Kidney (tissue), 14 donors: ENCODE results near the gene HAPLN3. TPM values are rescaled to one million over a fixed set of nuclear protein-coding genes. Genes with fewer than 3 reads are reported as not detected.

Experiments used
- DNase-seq, 5 donors: peaks; one replicate each; pipeline ENCODE4 v3.0.0-alpha.2; 2013 to 2020
- FAIRE-seq: peaks from 2 replicates; lab custom pipeline; 2012; peaks lifted over from hg19 to GRCh38; lab: Jason Lieb, UNC
- H3K27ac ChIP-seq, 2 donors: one replicate each; pipeline ENCODE4 v1.7.0; 2013; ENCODE audit warnings: low read depth in 2 of 2, low read length in 2 of 2, inconsistent platforms in 1 of 2
- H3K27me3 ChIP-seq: one replicate; pipeline ENCODE4 v1.7.1; 2013; ENCODE audit warnings: low read length, inconsistent platforms; ENCODE audit not compliant: control insufficient read depth, insufficient read depth
- H3K36me3 ChIP-seq, 3 donors: one replicate each; pipeline versions ENCODE4 v1.7.0 to v1.7.1; 2013; ENCODE audit warnings: low read length in 3 of 3, control low read depth in 1 of 3, inconsistent platforms in 1 of 3; ENCODE audit not compliant: insufficient read depth in 3 of 3, control insufficient read depth in 2 of 3
- H3K4me1 ChIP-seq, 3 donors: one replicate each; pipeline versions ENCODE4 v1.7.0 to v1.7.1; 2013; ENCODE audit warnings: low read length in 3 of 3, inconsistent platforms in 1 of 3, low read depth in 1 of 3; ENCODE audit not compliant: control insufficient read depth in 2 of 3, insufficient read depth in 2 of 3
- H3K4me3 ChIP-seq, 3 donors: one replicate each; pipeline versions ENCODE4 v1.7.0 to v1.8.1; 2013; ENCODE audit warnings: low read length in 3 of 3, control low read depth in 1 of 3, inconsistent platforms in 1 of 3
- H3K9ac ChIP-seq, 3 donors: one replicate each; pipeline versions ENCODE4 v1.7.0 to v1.7.1; 2013; ENCODE audit warnings: low read length in 3 of 3, control low read depth in 1 of 3, inconsistent platforms in 1 of 3
- H3K9me3 ChIP-seq, 3 donors: one replicate each; pipeline versions ENCODE4 v1.7.0 to v1.7.1; 2013; ENCODE audit warnings: low read length in 3 of 3, control low read depth in 1 of 3, inconsistent platforms in 1 of 3; ENCODE audit not compliant: control insufficient read depth in 2 of 3, insufficient read depth in 1 of 3
- intact Hi-C: fragments of 100-400 bp; cut with DNase I; formaldehyde crosslinking; loops from one replicate; pipeline ENCODE4 v1.11.1; 2022
- polyA plus RNA-seq: library from polyadenylated mRNA; stranded (reverse); fragments of 350-450 nt; fragmentation: Illumina TruSeq; extraction: RNeasy Lipid Tissue Mini Kit (QIAGEN cat#74804); gene quantifications from one replicate; pipeline ENCODE4 v1.2.3, GENCODE V29; 2014; ENCODE audit warnings: low read depth, low replicate concordance; ENCODE audit not compliant: insufficient read depth
- total RNA-seq: library from RNA; stranded (reverse); fragmentation: NEBNext Ultra II Directional; extraction: Animal tissue kit (Norgen Biotek cat#: 25700); gene quantifications from one replicate; pipeline ENCODE4 v1.2.1, GENCODE V29; 2021
- TF ChIP-seq, protein P1 (sequence below): IDR thresholded peaks from 3 replicates; pipeline ENCODE4 v1.5.1; 2012; ENCODE audit warnings: mild to moderate bottlenecking, moderate library complexity, borderline replicate concordance; ENCODE audit not compliant: insufficient read depth; ENCODE audit errors: extremely low read depth
- donor health status: control.
- donor health status: control.
- donor health status: control.
- donor health status: control.
- donor health status: control.
- donor health status: DM: yes; HTN: yes; CAD: no.
- donor health status: Normal renal cell carcinoma (clear cell type).

The HAPLN3 gene
- total and polyA plus RNA-seq, 2 donors from 2014 or later: 2.2 to 11.2 TPM

DNA sequence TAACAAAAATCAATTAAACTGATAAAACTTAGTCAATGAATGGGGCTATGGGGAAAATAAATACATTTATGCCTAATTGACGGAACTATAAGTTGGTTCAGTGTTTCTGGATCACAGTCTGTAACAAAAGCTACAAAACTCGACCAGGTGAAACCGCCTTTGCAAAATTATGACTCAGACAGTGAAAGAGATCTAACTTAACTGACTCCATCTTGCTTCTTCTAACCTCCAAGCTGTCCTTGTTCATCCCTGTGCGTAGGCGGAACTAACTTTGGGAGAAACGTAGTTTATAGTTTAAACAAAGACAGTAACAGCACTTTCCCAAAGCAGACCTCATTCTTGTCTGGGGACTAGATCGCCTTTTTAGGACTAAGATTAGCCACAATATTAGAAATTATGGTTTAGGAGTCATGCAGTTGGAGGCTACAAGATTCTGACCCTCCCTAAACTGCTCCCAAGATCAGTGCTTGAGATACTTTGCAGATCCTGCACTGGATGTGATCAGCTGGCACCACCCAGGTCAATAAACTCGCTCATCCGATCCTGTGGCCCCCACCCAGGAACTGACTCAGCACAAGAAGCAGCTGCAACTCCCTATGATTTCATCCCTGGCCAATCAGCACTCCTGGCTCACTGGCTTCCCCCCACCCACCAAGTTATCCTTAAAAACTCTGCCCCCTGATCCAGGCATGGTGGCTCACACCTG lies 25.0 kb upstream of the HAPLN3 start:
- Histone ChIP-seq H3K9me3 (no peaks in the 10 kb centered on the region), H3K9ac (no peak overlapping the region), H3K4me1 (no peaks in the 10 kb centered on the region), H3K27me3 (no peaks in the 10 kb centered on the region), H3K27ac (no peak overlapping the region), H3K4me3 (no peak overlapping the region), H3K36me3 (no peaks in the 10 kb centered on the region)
- FAIRE-seq (no peak), DNase-seq (no peak)
- TF ChIP-seq, protein P1, sequence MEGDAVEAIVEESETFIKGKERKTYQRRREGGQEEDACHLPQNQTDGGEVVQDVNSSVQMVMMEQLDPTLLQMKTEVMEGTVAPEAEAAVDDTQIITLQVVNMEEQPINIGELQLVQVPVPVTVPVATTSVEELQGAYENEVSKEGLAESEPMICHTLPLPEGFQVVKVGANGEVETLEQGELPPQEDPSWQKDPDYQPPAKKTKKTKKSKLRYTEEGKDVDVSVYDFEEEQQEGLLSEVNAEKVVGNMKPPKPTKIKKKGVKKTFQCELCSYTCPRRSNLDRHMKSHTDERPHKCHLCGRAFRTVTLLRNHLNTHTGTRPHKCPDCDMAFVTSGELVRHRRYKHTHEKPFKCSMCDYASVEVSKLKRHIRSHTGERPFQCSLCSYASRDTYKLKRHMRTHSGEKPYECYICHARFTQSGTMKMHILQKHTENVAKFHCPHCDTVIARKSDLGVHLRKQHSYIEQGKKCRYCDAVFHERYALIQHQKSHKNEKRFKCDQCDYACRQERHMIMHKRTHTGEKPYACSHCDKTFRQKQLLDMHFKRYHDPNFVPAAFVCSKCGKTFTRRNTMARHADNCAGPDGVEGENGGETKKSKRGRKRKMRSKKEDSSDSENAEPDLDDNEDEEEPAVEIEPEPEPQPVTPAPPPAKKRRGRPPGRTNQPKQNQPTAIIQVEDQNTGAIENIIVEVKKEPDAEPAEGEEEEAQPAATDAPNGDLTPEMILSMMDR: no peak
- intact Hi-C loops: no loop called here

DNA sequence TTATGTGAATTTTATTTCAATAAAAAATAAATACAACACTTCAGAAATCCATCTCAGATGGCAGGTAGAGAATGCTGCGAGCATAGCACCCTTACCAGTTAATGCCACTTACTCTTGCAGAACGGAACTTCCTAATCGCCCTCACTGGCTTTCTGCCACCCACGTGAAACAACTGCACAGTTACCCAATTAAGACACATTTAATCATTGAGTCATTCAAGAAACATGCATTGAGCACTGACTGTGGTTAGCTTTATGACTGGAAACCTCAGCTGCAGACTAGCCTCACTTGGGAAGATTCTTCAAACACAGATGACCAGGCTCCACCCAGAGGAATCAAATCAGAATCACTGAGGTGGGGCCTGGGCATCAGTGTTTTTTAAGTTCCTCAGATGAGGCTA lies 23.4 kb upstream of the HAPLN3 start:
- no peak overlapping the region for H3K27ac ChIP-seq
- intact Hi-C loops: no loop called here

DNA sequence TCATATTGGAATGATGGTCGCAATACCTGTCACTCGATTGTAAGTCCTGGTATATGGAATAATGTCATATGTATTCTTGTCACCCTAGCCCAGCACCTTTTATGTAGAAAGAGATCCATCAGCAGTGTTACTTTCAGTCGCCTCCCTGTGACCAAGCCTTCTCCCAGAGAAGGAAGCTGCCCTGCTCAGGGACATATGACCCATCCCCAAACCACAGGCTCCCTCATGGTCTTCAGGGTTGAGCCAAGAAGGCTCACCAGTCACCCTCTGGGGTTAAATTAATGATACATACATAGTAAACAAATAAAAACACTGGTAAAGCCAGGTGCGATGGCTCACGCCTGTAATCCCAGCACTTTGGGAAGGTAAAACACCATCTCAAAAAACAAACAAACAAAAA lies 22.4 kb upstream of the HAPLN3 start:
- intact Hi-C loops: no loop called here
- H3K4me3 ChIP-seq: no peak overlapping the region
- no peaks in the 10 kb centered on the region for H3K36me3 ChIP-seq
- no peaks in the 10 kb centered on the region for H3K27me3 ChIP-seq
- TF ChIP-seq, protein P1: no peak
- no peak for FAIRE-seq
- no peak overlapping the region for H3K9ac ChIP-seq
- no peak overlapping the region for H3K27ac ChIP-seq
- H3K4me1 ChIP-seq: peaks cover 0 to 2% (median 0%) of the 10 kb centered on the region in 3 donors
- no peak for DNase-seq
- H3K9me3 ChIP-seq: no peaks in the 10 kb centered on the region

More for the DNA sequence above, 23.4 kb upstream of the HAPLN3 start:
- peak in 2 of 5 donors; percentile 40 to 68 for DNase-seq
- Histone ChIP-seq H3K9me3 (no peaks in the 10 kb centered on the region), H3K27me3 (no peaks in the 10 kb centered on the region), H3K9ac (no peak overlapping the region), H3K36me3 (no peaks in the 10 kb centered on the region), H3K4me3 (no peak overlapping the region), H3K4me1 (peaks cover 0 to under 1% (median 0%) of the 10 kb centered on the region in 3 donors)
- FAIRE-seq: no peak
- TF ChIP-seq, protein P1: no peak
